Panc1 (cell line): ENCODE data around the gene MYLK. TPM values are rescaled to one million over a fixed set of nuclear protein-coding genes. Genes with fewer than 3 reads are reported as not detected.

Experiments
- ATAC-seq: fragments of 200-7000 bp; cut with Tn5 transposase; 2 replicates; pipeline ENCODE4 v1.9.1; 2020; ENCODE audit warnings: mild to moderate bottlenecking, moderate library complexity
- BruUV-seq: library from RNA; stranded (reverse); fragments of 400-500 nt; replicated peaks from 2 replicates; lab custom pipeline; 2021; lab: Mats Ljungman, UMichigan
- CTCF ChIA-PET: fragments of 300-600 bp; sonication (Branson Sonifier 250); formaldehyde crosslinking; loops from one replicate; lab custom pipeline; 2022; ENCODE audit warnings: antibody characterized with exemption; lab: Charles Lee
- POLR2A ChIA-PET: fragments of 300-600 bp; sonication (Branson Sonifier 250); formaldehyde crosslinking; loops from one replicate; lab custom pipeline; 2022; ENCODE audit warnings: antibody characterized with exemption; lab: Charles Lee
- DNase-seq: peaks from one replicate; pipeline ENCODE4 v3.0.0-alpha.2; 2010; ENCODE audit warnings: low read depth, low spot score
- H3K27ac ChIP-seq: 2 replicates; pipeline ENCODE4 v1.5.1; 2011; ENCODE audit warnings: mild to moderate bottlenecking, low read length, inconsistent platforms
- H3K27me3 ChIP-seq: fragments of 200-500 bp; sonication (Bioruptor generic); 2 replicates; pipeline ENCODE4 v1.6.0; 2014; ENCODE audit warnings: low read length, inconsistent platforms; ENCODE audit not compliant: control insufficient read depth, insufficient read depth
- H3K36me3 ChIP-seq: fragments of 200-500 bp; sonication (Bioruptor generic); 2 replicates; pipeline ENCODE4 v1.5.1; 2014; ENCODE audit warnings: inconsistent platforms, mild to moderate bottlenecking, low read length, moderate library complexity; ENCODE audit not compliant: control insufficient read depth, insufficient read depth
- H3K4me1 ChIP-seq: 2 replicates; pipeline ENCODE4 v1.5.1; 2011; ENCODE audit warnings: inconsistent platforms, mild to moderate bottlenecking, low read length, moderate library complexity; ENCODE audit not compliant: control insufficient read depth, insufficient read depth
- H3K4me3 ChIP-seq, 2 experiments: 2 replicates each; pipeline ENCODE4 v1.5.1; 2011 to 2012; ENCODE audit warnings: low read depth in 2 of 2, low read length in 2 of 2, mild to moderate bottlenecking in 2 of 2, inconsistent platforms in 1 of 2, moderate library complexity in 1 of 2
- H3K9me3 ChIP-seq: fragments of 200-500 bp; sonication (Bioruptor generic); 2 replicates; pipeline ENCODE4 v1.5.1; 2014; ENCODE audit warnings: low read depth, mild to moderate bottlenecking, inconsistent platforms, low read length, moderate library complexity; ENCODE audit not compliant: control insufficient read depth, insufficient read depth
- POLR2AphosphoS5 ChIP-seq: IDR thresholded peaks from 2 replicates; pipeline ENCODE4 v1.6.1; 2012; ENCODE audit warnings: mild to moderate bottlenecking, low read depth, low read length, moderate library complexity
- REST ChIP-seq, 2 experiments: IDR thresholded peaks; 2 replicates each; pipeline ENCODE4 v1.6.1; 2011 to 2012; ENCODE audit warnings: low read depth in 2 of 2, control low read depth in 1 of 2, low read length in 1 of 2, mild to moderate bottlenecking in 1 of 2, moderate library complexity in 1 of 2; ENCODE audit not compliant: insufficient read depth in 1 of 2
- SIN3A ChIP-seq: IDR thresholded peaks from 2 replicates; pipeline ENCODE4 v1.6.1; 2012; ENCODE audit warnings: low read depth, mild to moderate bottlenecking, low read length, moderate library complexity, borderline replicate concordance; ENCODE audit not compliant: insufficient read depth
- TCF7L2 ChIP-seq: IDR thresholded peaks from 2 replicates; pipeline ENCODE4 v1.6.1; 2011; ENCODE audit warnings: mild to moderate bottlenecking, low read depth, low read length, inconsistent platforms
- in situ Hi-C: cut with HindIII; loops from 2 replicates; pipeline ENCODE4 v1.10.0; 2016; ENCODE audit warnings: low sequenced_read_pairs, low pct_unique_long_range_greater_than_20kb
- intact Hi-C: fragments of 100-400 bp; cut with micrococcal nuclease; formaldehyde crosslinking; loops from one replicate; pipeline ENCODE4 v1.10.0; 2022; ENCODE audit not compliant: unreplicated experiment
- total RNA-seq: library from RNA; stranded (reverse); gene quantifications from one replicate; pipeline ENCODE4 v1.2.1, GENCODE V29; 2021; ENCODE audit not compliant: unreplicated experiment
- TF ChIP-seq, protein P1 (sequence below): fragments of 450-650 bp; IDR thresholded peaks from 2 replicates; pipeline ENCODE4 v1.5.1; 2017; ENCODE audit warnings: mild to moderate bottlenecking

The MYLK gene
- total RNA-seq, 1 experiment from 2014 or later: 29.7 TPM

- H3K27me3 ChIP-seq: no peaks in the 10 kb centered on the region
- no TSS peak for BruUV-seq
- H3K9me3 ChIP-seq: peaks cover 37% of the 10 kb centered on the region
- TF ChIP-seq REST (IDR thresholded peaks at IDR 0.05; ENCODE audit: insufficient read depth in 1 of 2, low read depth in 2 of 2, low read length in 1 of 2) (no peak), TCF7L2 (no peak), SIN3A (no peak), POLR2AphosphoS5 (no peak)
- TF ChIP-seq, protein P1, sequence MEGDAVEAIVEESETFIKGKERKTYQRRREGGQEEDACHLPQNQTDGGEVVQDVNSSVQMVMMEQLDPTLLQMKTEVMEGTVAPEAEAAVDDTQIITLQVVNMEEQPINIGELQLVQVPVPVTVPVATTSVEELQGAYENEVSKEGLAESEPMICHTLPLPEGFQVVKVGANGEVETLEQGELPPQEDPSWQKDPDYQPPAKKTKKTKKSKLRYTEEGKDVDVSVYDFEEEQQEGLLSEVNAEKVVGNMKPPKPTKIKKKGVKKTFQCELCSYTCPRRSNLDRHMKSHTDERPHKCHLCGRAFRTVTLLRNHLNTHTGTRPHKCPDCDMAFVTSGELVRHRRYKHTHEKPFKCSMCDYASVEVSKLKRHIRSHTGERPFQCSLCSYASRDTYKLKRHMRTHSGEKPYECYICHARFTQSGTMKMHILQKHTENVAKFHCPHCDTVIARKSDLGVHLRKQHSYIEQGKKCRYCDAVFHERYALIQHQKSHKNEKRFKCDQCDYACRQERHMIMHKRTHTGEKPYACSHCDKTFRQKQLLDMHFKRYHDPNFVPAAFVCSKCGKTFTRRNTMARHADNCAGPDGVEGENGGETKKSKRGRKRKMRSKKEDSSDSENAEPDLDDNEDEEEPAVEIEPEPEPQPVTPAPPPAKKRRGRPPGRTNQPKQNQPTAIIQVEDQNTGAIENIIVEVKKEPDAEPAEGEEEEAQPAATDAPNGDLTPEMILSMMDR: no peak
- no peak overlapping the region for H3K27ac ChIP-seq
- no peaks in the 10 kb centered on the region for H3K4me1 ChIP-seq
- in situ Hi-C loops (no loop called here), intact Hi-C loops (no loop called here)
- DNase-seq: no peak
- ATAC-seq: no peak
- H3K36me3 ChIP-seq: no peaks in the 10 kb centered on the region
- ChIA-PET POLR2A (no interaction called here), CTCF (no interaction called here)
- no peak overlapping the region for H3K4me3 ChIP-seq
Observed at GRCh38 chr3:123843668-123844067, 40.5 kb downstream of the MYLK start.

DNA sequence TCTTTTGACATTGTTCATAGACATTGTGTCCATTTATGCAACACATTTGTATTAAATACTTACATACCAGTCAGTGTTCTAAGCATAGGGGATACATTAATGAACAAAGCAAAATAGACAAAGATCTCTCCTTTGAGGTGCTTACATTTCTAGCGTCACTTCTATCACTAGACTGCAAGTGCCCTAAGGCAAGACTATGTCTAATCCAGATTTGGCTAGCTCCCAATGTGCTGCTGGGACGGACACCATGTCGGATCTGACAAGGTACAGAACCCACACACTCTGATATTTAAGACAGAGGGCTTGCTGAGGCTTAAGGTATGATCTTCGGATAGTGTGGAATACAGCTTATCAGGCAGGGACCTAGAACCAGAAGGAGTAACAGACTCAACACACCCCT, 41.4 kb downstream of the MYLK start:
- Histone ChIP-seq H3K9me3 (peaks cover 32% of the 10 kb centered on the region), H3K36me3 (no peaks in the 10 kb centered on the region), H3K4me3 (no peak overlapping the region), H3K27ac (no peak overlapping the region), H3K27me3 (no peaks in the 10 kb centered on the region), H3K4me1 (no peaks in the 10 kb centered on the region)
- no TSS peak for BruUV-seq
- ChIA-PET POLR2A (no interaction called here), CTCF (no interaction called here)
- DNase-seq (no peak), ATAC-seq (no peak)
- TF ChIP-seq REST (IDR thresholded peaks at IDR 0.05; ENCODE audit: insufficient read depth in 1 of 2, low read depth in 2 of 2, low read length in 1 of 2) (no peak), POLR2AphosphoS5 (no peak), TCF7L2 (no peak)
- intact Hi-C loops: no loop called here
- in situ Hi-C loops: no loop called here
